HepG2 (cell line): ENCODE measurements around the gene PPDPF. TPM values are rescaled to one million over a fixed set of nuclear protein-coding genes. Genes with fewer than 3 reads are reported as not detected.
A peak's percentile ranks its signal among the peaks of the same experiment; 100 is the strongest.

Source experiments
- GTF2F1 ChIP-seq: fragments of 150-350 bp; IDR thresholded peaks from 2 replicates; pipeline ENCODE4 v1.6.1; 2014; ENCODE audit warnings: low read length
- HNRNPL ChIP-seq: fragments of 200-400 bp; formaldehyde crosslinking; IDR thresholded peaks from 2 replicates; pipeline ENCODE4 v1.6.1; 2017; ENCODE audit warnings: mild to moderate bottlenecking, low read depth, low read length
- IRX3 ChIP-seq: sonication (generic); formaldehyde crosslinking; IDR thresholded peaks from 2 replicates; pipeline ENCODE4 v1.8.1; 2023; ENCODE audit warnings: mild to moderate bottlenecking, low read depth, missing genetic modification reagents, borderline replicate concordance
- LCORL ChIP-seq, 2 experiments: fragments of 450-650 bp in 1 of 2; sonication (generic) in 1 of 2; formaldehyde crosslinking in 1 of 2; IDR thresholded peaks; 2 replicates each; pipeline versions ENCODE4 v1.5.0 to v1.6.1; 2017 to 2020; ENCODE audit warnings: antibody characterized with exemption in 1 of 2, missing genetic modification reagents in 1 of 2
- PRMT3 ChIP-seq: sonication (generic); formaldehyde crosslinking; IDR thresholded peaks from 2 replicates; pipeline ENCODE4 v1.8.1; 2022; ENCODE audit warnings: low read depth, mild to moderate bottlenecking, moderate library complexity, missing genetic modification reagents, borderline replicate concordance
- RFXAP ChIP-seq: sonication (generic); formaldehyde crosslinking; IDR thresholded peaks from 2 replicates; pipeline ENCODE4 v1.4.0; 2020; ENCODE audit warnings: missing genetic modification reagents, borderline replicate concordance
- SALL2 ChIP-seq: sonication (generic); formaldehyde crosslinking; IDR thresholded peaks from 2 replicates; pipeline ENCODE4 v1.8.1; 2023; ENCODE audit warnings: mild to moderate bottlenecking, missing genetic modification reagents, inconsistent platforms
- SCMH1 ChIP-seq: sonication (generic); formaldehyde crosslinking; IDR thresholded peaks from 2 replicates; pipeline ENCODE4 v1.9.0; 2021; ENCODE audit warnings: missing genetic modification reagents, mild to moderate bottlenecking, borderline replicate concordance
- SOX5 ChIP-seq: IDR thresholded peaks from 2 replicates; pipeline ENCODE4 v1.6.1; 2016; ENCODE audit warnings: borderline replicate concordance
- TP53 ChIP-seq: sonication (generic); formaldehyde crosslinking; conservative IDR thresholded peaks from 2 replicates; pipeline ENCODE4 v1.4.0; 2020; ENCODE audit warnings: missing genetic modification reagents
- YEATS4 ChIP-seq: sonication (generic); formaldehyde crosslinking; IDR thresholded peaks from 2 replicates; pipeline ENCODE4 v1.4.0; 2020; ENCODE audit warnings: missing genetic modification reagents, borderline replicate concordance
- ZNF143 ChIP-seq: sonication (generic); formaldehyde crosslinking; IDR thresholded peaks from 2 replicates; pipeline ENCODE4 v1.4.0; 2020; ENCODE audit warnings: missing genetic modification reagents
- ZNF367 ChIP-seq: sonication (generic); formaldehyde crosslinking; IDR thresholded peaks from 2 replicates; pipeline ENCODE4 v1.4.0; 2020; ENCODE audit warnings: missing genetic modification reagents, borderline replicate concordance
- polyA plus RNA-seq, 8 experiments: library from polyadenylated mRNA; depleted of rRNA in 3 of 8; stranded (reverse) in 7 of 8; unstranded in 1 of 8; fragments of >200 nt; fragmentation: Illumina TruSeq in 4 of 8; extraction: Trizol in 4 of 8; gene quantifications; 2 replicates each; pipeline versions ENCODE4 v1.2.1 to v1.2.3, GENCODE V29; 2011 to 2016; ENCODE audit warnings: low read depth in 4 of 8, missing spikeins in 1 of 8, mixed read lengths in 1 of 8; ENCODE audit not compliant: insufficient read depth in 1 of 8
- total RNA-seq, 5 experiments: library from RNA; depleted of rRNA; stranded (reverse); fragments of >200 nt; fragmentation: Illumina TruSeq; extraction: Trizol; gene quantifications; 2 replicates each; pipeline ENCODE4 v1.2.3, GENCODE V29; 2016; ENCODE audit warnings: low read depth in 1 of 5
- TF ChIP-seq, protein P1 (sequence below): sonication (generic); formaldehyde crosslinking; IDR thresholded peaks from 2 replicates; pipeline ENCODE4 v1.5.0; 2020; ENCODE audit warnings: mild to moderate bottlenecking, missing genetic modification reagents, borderline replicate concordance
- TF ChIP-seq, protein P2 (sequence below): IDR thresholded peaks from 2 replicates; pipeline ENCODE4 v1.6.1; 2016
- TF ChIP-seq, protein P3 (sequence below): sonication (generic); formaldehyde crosslinking; IDR thresholded peaks from 2 replicates; pipeline ENCODE4 v1.4.0; 2020; ENCODE audit warnings: missing genetic modification reagents
- TF ChIP-seq, protein P4 (sequence below): fragments of 450-650 bp; IDR thresholded peaks from 2 replicates; pipeline ENCODE4 v1.6.1; 2017

PPDPF gene
- total and polyA plus RNA-seq, 2 of the 13 experiments (the other 11 are each of a cell fraction or from before 2014, with no cell fraction given), result 1.8 to 7.0 TPM

- TF ChIP-seq, protein P1, sequence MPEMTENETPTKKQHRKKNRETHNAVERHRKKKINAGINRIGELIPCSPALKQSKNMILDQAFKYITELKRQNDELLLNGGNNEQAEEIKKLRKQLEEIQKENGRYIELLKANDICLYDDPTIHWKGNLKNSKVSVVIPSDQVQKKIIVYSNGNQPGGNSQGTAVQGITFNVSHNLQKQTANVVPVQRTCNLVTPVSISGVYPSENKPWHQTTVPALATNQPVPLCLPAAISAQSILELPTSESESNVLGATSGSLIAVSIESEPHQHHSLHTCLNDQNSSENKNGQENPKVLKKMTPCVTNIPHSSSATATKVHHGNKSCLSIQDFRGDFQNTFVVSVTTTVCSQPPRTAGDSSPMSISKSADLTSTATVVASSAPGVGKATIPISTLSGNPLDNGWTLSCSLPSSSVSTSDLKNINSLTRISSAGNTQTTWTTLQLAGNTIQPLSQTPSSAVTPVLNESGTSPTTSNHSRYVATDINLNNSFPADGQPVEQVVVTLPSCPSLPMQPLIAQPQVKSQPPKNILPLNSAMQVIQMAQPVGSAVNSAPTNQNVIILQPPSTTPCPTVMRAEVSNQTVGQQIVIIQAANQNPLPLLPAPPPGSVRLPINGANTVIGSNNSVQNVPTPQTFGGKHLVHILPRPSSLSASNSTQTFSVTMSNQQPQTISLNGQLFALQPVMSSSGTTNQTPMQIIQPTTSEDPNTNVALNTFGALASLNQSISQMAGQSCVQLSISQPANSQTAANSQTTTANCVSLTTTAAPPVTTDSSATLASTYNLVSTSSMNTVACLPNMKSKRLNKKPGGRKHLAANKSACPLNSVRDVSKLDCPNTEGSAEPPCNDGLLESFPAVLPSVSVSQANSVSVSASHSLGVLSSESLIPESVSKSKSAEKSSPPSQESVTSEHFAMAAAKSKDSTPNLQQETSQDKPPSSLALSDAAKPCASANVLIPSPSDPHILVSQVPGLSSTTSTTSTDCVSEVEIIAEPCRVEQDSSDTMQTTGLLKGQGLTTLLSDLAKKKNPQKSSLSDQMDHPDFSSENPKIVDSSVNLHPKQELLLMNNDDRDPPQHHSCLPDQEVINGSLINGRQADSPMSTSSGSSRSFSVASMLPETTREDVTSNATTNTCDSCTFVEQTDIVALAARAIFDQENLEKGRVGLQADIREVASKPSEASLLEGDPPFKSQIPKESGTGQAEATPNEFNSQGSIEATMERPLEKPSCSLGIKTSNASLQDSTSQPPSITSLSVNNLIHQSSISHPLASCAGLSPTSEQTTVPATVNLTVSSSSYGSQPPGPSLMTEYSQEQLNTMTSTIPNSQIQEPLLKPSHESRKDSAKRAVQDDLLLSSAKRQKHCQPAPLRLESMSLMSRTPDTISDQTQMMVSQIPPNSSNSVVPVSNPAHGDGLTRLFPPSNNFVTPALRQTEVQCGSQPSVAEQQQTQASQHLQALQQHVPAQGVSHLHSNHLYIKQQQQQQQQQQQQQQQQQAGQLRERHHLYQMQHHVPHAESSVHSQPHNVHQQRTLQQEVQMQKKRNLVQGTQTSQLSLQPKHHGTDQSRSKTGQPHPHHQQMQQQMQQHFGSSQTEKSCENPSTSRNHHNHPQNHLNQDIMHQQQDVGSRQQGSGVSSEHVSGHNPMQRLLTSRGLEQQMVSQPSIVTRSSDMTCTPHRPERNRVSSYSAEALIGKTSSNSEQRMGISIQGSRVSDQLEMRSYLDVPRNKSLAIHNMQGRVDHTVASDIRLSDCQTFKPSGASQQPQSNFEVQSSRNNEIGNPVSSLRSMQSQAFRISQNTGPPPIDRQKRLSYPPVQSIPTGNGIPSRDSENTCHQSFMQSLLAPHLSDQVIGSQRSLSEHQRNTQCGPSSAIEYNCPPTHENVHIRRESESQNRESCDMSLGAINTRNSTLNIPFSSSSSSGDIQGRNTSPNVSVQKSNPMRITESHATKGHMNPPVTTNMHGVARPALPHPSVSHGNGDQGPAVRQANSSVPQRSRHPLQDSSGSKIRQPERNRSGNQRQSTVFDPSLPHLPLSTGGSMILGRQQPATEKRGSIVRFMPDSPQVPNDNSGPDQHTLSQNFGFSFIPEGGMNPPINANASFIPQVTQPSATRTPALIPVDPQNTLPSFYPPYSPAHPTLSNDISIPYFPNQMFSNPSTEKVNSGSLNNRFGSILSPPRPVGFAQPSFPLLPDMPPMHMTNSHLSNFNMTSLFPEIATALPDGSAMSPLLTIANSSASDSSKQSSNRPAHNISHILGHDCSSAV, result no peak
- TF ChIP-seq, protein P2, sequence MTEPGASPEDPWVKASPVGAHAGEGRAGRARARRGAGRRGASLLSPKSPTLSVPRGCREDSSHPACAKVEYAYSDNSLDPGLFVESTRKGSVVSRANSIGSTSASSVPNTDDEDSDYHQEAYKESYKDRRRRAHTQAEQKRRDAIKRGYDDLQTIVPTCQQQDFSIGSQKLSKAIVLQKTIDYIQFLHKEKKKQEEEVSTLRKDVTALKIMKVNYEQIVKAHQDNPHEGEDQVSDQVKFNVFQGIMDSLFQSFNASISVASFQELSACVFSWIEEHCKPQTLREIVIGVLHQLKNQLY (CRISPR knock-in tag), result no peak
- TF ChIP-seq LCORL (IDR thresholded peaks at IDR 0.05), result no peak
- peak; percentile 90 for TF ChIP-seq LCORL (CRISPR knock-in tag; IDR thresholded peaks at IDR 0.05)
- TF ChIP-seq IRX3 (CRISPR knock-in tag), result no peak
- TF ChIP-seq ZNF367 (CRISPR knock-in tag), result no peak
- no peak for TF ChIP-seq GTF2F1
- TF ChIP-seq SALL2 (CRISPR knock-in tag), result peak; percentile 22; the same call in 1 of the 2 replicates
- TF ChIP-seq, protein P3, sequence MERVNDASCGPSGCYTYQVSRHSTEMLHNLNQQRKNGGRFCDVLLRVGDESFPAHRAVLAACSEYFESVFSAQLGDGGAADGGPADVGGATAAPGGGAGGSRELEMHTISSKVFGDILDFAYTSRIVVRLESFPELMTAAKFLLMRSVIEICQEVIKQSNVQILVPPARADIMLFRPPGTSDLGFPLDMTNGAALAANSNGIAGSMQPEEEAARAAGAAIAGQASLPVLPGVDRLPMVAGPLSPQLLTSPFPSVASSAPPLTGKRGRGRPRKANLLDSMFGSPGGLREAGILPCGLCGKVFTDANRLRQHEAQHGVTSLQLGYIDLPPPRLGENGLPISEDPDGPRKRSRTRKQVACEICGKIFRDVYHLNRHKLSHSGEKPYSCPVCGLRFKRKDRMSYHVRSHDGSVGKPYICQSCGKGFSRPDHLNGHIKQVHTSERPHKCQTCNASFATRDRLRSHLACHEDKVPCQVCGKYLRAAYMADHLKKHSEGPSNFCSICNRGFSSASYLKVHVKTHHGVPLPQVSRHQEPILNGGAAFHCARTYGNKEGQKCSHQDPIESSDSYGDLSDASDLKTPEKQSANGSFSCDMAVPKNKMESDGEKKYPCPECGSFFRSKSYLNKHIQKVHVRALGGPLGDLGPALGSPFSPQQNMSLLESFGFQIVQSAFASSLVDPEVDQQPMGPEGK, result peak; percentile 62
- no peak for TF ChIP-seq TP53 (CRISPR knock-in tag)
- TF ChIP-seq RFXAP (CRISPR knock-in tag), result no peak
- TF ChIP-seq PRMT3 (CRISPR knock-in tag), result no peak
- no peak for TF ChIP-seq ZNF143 (CRISPR knock-in tag)
- TF ChIP-seq SOX5 (CRISPR knock-in tag), result 0 out of 2 replicates have a peak, but pooled peaks have one; percentile 19
- TF ChIP-seq SCMH1, result no peak
- TF ChIP-seq, protein P4, sequence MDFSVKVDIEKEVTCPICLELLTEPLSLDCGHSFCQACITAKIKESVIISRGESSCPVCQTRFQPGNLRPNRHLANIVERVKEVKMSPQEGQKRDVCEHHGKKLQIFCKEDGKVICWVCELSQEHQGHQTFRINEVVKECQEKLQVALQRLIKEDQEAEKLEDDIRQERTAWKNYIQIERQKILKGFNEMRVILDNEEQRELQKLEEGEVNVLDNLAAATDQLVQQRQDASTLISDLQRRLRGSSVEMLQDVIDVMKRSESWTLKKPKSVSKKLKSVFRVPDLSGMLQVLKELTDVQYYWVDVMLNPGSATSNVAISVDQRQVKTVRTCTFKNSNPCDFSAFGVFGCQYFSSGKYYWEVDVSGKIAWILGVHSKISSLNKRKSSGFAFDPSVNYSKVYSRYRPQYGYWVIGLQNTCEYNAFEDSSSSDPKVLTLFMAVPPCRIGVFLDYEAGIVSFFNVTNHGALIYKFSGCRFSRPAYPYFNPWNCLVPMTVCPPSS, result no peak
- peak; percentile 62; the same call in 1 of the 2 replicates for TF ChIP-seq HNRNPL
- no peak for TF ChIP-seq YEATS4 (CRISPR knock-in tag)
These were observed 23.8 kb downstream of the PPDPF start (continued) for GRCh38 chr20:63544241-63544957.
